ENCODE results near the gene HSD17B12. TPM values are rescaled to one million over a fixed set of nuclear protein-coding genes. Genes with fewer than 3 reads are reported as not detected.

HSD17B12 gene
- total and polyA plus RNA-seq, 2 of the 4 experiments (the other 2 are of a cell fraction) = 38.0 to 44.6 TPM

- CTCF ChIA-PET = interaction anchor here (1.2 kb wide), 1 partner anchor 11 kb away, joined by 5 read pairs; no protein-coding TSS in a partner anchor
- TF ChIP-seq MAZ (IDR thresholded peaks at IDR 0.05; ENCODE audit: borderline replicate concordance, low read depth, low read length) (no peak), SMC3 (IDR thresholded peaks at IDR 0.05; ENCODE audit: low read depth, low read length) (no peak), CEBPB (IDR thresholded peaks at IDR 0.05; ENCODE audit: low read depth, low read length) (no peak), USF2 (IDR thresholded peaks at IDR 0.05; ENCODE audit: low read depth, low read length) (no peak), BHLHE40 (IDR thresholded peaks at IDR 0.05; ENCODE audit: low read depth, low read length) (no peak), ELK1 (IDR thresholded peaks at IDR 0.05; ENCODE audit: borderline replicate concordance, low read depth, low read length) (no peak), RCOR1 (IDR thresholded peaks at IDR 0.05; ENCODE audit: insufficient replicate concordance, low read length) (no peak), FOS (IDR thresholded peaks at IDR 0.05; ENCODE audit: low read depth, low read length) (no peak), CHD1 (IDR thresholded peaks at IDR 0.05; ENCODE audit: low read depth, low read length) (no peak), CTCF (conservative IDR thresholded peaks at IDR 0.05; ENCODE audit: low read depth, low read length) (no peak), MAFK (IDR thresholded peaks at IDR 0.05; ENCODE audit: low read depth, low read length) (no peak), POLR2A (IDR thresholded peaks at IDR 0.05; ENCODE audit: low read depth, low read length) (no peak), RFX5 (IDR thresholded peaks at IDR 0.05; ENCODE audit: low read depth, low read length) (no peak), NFE2L2 (IDR thresholded peaks at IDR 0.05; ENCODE audit: low read depth, low read length) (no peak), RAD21 (IDR thresholded peaks at IDR 0.05; ENCODE audit: low read length) (no peak), MXI1 (IDR thresholded peaks at IDR 0.05; ENCODE audit: borderline replicate concordance, low read depth, low read length) (no peak)
- Histone ChIP-seq H3K27ac (ENCODE audit: insufficient read depth, low read length) (no peak overlapping the region), H2AK9ac (replicated peaks; ENCODE audit: low read depth, low read length, poor library complexity) (no peak overlapping the region), H3K79me1 (ENCODE audit: low read depth in 1 of 2, low read length in 2 of 2) (peaks cover 0 to 7% of the 10 kb centered on the region in 2 experiments; a peak in 2 of 4 replicates), H2AK5ac (ENCODE audit: low read depth, low read length) (no peak overlapping the region), H4K20me1 (ENCODE audit: insufficient read depth, low read length) (no peaks in the 10 kb centered on the region; the same call in 1 of the 2 replicates), H2BK120ac (ENCODE audit: low read depth, low read length) (no peak overlapping the region), H3K4me3 (ENCODE audit: insufficient read depth, low read depth, low read length) (no peak overlapping the region), H3K23ac (ENCODE audit: low read depth, low read length) (no peak overlapping the region), H4K91ac (ENCODE audit: insufficient read depth, low read depth, low read length) (no peak overlapping the region), H3K36me3 (ENCODE audit: control insufficient read depth, insufficient read depth, low read length) (peaks cover 1% of the 10 kb centered on the region; the same call in 1 of the 2 replicates), H4K5ac (ENCODE audit: low read depth, low read length) (no peak overlapping the region), H3K4me2 (ENCODE audit: low read depth, low read length) (no peak overlapping the region), H2BK15ac (ENCODE audit: low read depth, low read length) (no peak overlapping the region), H4K8ac (ENCODE audit: low read depth in 2 of 2, low read length in 2 of 2) (no peak overlapping the region), H3K14ac (replicated peaks; ENCODE audit: low read depth, low read length) (no peak overlapping the region), H3K4ac (ENCODE audit: low read depth, low read length) (no peak overlapping the region), H3K4me1 (ENCODE audit: control insufficient read depth, insufficient read depth, low read length) (no peaks in the 10 kb centered on the region; the same call in 1 of the 2 replicates), H3K9ac (ENCODE audit: low read depth, low read length) (no peak overlapping the region), H2BK20ac (ENCODE audit: low read depth, low read length) (no peak overlapping the region), H3K56ac (ENCODE audit: extremely low read depth, insufficient read depth, low read length) (no peak overlapping the region), H3K9me3 (ENCODE audit: control insufficient read depth, insufficient read depth, low read length) (no peaks in the 10 kb centered on the region), H2BK5ac (ENCODE audit: low read depth, low read length, poor library complexity, severe bottlenecking) (no peak overlapping the region), H3K27me3 (ENCODE audit: control insufficient read depth, insufficient read depth, low read length) (no peaks in the 10 kb centered on the region), H3K18ac (ENCODE audit: low read depth, low read length) (no peak overlapping the region), H3K9me1 (ENCODE audit: insufficient read depth, low read length) (no peaks in the 10 kb centered on the region), H2AFZ (replicated peaks; ENCODE audit: low read length, poor library complexity) (no peak overlapping the region)
- ATAC-seq (ENCODE audit: low read depth) (no peak), DNase-seq (no peak)
- no TSS peak for BruUV-seq (replicated peaks)
- intact Hi-C loops (cut with micrococcal nuclease) = no loop called here
- POLR2A ChIA-PET (ENCODE audit: unreplicated experiment) = no interaction called here
- in situ Hi-C loops (cut with MboI; ENCODE audit: low sequenced_read_pairs) = no loop called here
- dilution Hi-C loops (cut with HindIII; ENCODE audit: low sequenced_read_pairs, unreplicated experiment) = no loop called here
- WGBS, 2 experiments (ENCODE audit: extremely low coverage in 2 of 2, insufficient read length in 1 of 2) = no CpG with 5 or more reads among the region's 2 CpGs
Measured at GRCh38 chr11:43774786-43775185, 94.2 kb downstream of the HSD17B12 start.

All from IMR-90 (cell line).